Adrenal gland (tissue), 5 donors: ENCODE data around the gene ALX4.

Experiments
- POLR2A ChIP-seq, 2 donors: fragments of 450-650 bp; IDR thresholded peaks; one replicate each; pipeline ENCODE4 v1.6.1; 2017; ENCODE audit warnings: antibody characterized with exemption in 2 of 2, mild to moderate bottlenecking in 2 of 2, moderate library complexity in 1 of 2
- TF ChIP-seq, protein P1 (sequence below), 6 experiments: fragments of 450-650 bp in 4 of 6; fragments of 200-600 bp in 2 of 6; sonication (generic) in 1 of 6; IDR thresholded peaks; 1 replicate in 5 of 6; 2 replicates in 1 of 6; pipeline versions ENCODE4 v1.5.1 to v1.8.0; 2016 to 2021; ENCODE audit warnings: antibody characterized with exemption in 6 of 6, mild to moderate bottlenecking in 2 of 6, moderate library complexity in 1 of 6
- donor health status: DM: no; HTN: no; CAD: no.

DNA sequence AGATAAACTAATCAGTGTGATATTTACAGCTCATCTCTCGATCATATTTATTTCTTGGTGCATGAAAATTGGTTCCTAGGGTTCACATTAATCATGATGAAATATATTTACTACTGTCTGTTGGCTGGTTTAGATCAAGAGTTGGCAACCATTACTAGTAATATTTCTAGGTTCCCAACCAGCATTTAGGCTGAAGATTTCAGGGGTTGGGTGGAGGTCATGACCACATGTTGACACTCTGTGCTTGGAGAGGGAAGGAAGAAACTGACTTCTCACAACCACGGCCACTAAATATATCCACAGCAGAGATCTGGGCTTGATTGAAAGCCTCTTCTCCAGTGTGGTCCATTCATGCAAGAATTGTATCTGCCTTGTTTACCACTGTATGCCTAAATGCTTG is 87.9 kb downstream of the ALX4 start:
- TF ChIP-seq, protein P1, sequence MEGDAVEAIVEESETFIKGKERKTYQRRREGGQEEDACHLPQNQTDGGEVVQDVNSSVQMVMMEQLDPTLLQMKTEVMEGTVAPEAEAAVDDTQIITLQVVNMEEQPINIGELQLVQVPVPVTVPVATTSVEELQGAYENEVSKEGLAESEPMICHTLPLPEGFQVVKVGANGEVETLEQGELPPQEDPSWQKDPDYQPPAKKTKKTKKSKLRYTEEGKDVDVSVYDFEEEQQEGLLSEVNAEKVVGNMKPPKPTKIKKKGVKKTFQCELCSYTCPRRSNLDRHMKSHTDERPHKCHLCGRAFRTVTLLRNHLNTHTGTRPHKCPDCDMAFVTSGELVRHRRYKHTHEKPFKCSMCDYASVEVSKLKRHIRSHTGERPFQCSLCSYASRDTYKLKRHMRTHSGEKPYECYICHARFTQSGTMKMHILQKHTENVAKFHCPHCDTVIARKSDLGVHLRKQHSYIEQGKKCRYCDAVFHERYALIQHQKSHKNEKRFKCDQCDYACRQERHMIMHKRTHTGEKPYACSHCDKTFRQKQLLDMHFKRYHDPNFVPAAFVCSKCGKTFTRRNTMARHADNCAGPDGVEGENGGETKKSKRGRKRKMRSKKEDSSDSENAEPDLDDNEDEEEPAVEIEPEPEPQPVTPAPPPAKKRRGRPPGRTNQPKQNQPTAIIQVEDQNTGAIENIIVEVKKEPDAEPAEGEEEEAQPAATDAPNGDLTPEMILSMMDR (IDR thresholded peaks at IDR 0.05) = no peak
- TF ChIP-seq POLR2A (IDR thresholded peaks at IDR 0.05) = no peak
